Nephron progenitor cell (in vitro differentiated cells): ENCODE results near the gene SLC16A1.

Source experiments
- DNase-seq: peaks from one replicate; pipeline ENCODE4 v3.0.0; 2021
- H3K27ac Mint-ChIP-seq: 2 replicates; pipeline ENCODE4 v1.8.0; 2021; ENCODE audit warnings: mild to moderate bottlenecking, moderate library complexity, mixed read lengths
- H3K27me3 Mint-ChIP-seq: 2 replicates; pipeline ENCODE4 v1.8.0; 2021; ENCODE audit warnings: mild to moderate bottlenecking, low read depth, mixed read lengths; ENCODE audit not compliant: poor library complexity
- H3K36me3 Mint-ChIP-seq: 2 replicates; pipeline ENCODE4 v1.8.0; 2021; ENCODE audit warnings: low read depth, mixed read lengths
- H3K4me1 Mint-ChIP-seq: 2 replicates; pipeline ENCODE4 v1.8.0; 2021; ENCODE audit warnings: mixed read lengths
- H3K4me3 Mint-ChIP-seq: 2 replicates; pipeline ENCODE4 v1.8.0; 2021; ENCODE audit warnings: mild to moderate bottlenecking, moderate library complexity, mixed read lengths
- H3K9me3 Mint-ChIP-seq: 2 replicates; pipeline ENCODE4 v1.8.0; 2021; ENCODE audit warnings: mild to moderate bottlenecking, moderate library complexity, mixed read lengths
- TF ChIP-seq, protein P1 (sequence below): fragments of 200-600 bp; sonication (generic); IDR thresholded peaks from 2 replicates; pipeline ENCODE4 v1.5.0; 2021; ENCODE audit warnings: antibody characterized with exemption

SLC16A1 gene

DNA sequence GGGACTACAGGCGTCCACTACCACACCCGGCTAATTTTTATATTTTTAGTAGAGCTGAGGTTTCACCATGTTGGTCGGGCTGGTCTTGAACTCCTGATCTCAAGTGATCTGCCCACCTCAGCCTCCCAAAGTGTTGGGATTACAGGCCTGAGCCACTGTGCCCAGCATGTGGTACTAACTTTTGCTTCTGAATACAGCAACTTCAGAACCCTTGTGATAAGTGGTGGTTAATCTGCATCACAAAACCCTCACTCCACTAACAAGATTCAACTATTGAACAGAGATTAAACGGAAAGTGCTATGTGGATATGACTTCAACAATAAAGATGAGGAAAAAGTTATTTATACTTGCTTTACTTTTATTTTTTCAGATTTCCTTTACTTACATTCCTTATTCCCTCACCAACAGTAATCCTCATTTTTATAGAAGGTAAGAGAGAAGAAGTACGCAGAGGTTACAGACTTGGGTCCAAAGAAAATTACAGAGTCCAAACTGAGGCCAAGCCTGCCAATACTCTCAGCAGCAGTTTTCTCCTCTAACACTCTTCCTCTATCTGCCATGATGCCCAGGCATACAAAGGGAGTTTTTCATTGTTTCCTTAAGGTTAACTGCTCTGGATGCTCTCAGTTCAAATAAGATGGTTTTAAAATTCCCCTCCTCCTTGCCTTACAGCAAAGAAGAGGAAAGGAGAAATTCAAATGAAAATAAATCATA lies 44.3 kb downstream of the SLC16A1 start:
- no peak overlapping the region for H3K27ac Mint-ChIP-seq
- TF ChIP-seq, protein P1, sequence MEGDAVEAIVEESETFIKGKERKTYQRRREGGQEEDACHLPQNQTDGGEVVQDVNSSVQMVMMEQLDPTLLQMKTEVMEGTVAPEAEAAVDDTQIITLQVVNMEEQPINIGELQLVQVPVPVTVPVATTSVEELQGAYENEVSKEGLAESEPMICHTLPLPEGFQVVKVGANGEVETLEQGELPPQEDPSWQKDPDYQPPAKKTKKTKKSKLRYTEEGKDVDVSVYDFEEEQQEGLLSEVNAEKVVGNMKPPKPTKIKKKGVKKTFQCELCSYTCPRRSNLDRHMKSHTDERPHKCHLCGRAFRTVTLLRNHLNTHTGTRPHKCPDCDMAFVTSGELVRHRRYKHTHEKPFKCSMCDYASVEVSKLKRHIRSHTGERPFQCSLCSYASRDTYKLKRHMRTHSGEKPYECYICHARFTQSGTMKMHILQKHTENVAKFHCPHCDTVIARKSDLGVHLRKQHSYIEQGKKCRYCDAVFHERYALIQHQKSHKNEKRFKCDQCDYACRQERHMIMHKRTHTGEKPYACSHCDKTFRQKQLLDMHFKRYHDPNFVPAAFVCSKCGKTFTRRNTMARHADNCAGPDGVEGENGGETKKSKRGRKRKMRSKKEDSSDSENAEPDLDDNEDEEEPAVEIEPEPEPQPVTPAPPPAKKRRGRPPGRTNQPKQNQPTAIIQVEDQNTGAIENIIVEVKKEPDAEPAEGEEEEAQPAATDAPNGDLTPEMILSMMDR: no peak
- H3K9me3 Mint-ChIP-seq: peaks cover 2% of the 10 kb centered on the region
- H3K4me1 Mint-ChIP-seq: peaks cover 7% of the 10 kb centered on the region
- no peak for DNase-seq
- no peaks in the 10 kb centered on the region for H3K27me3 Mint-ChIP-seq
- no peak overlapping the region for H3K4me3 Mint-ChIP-seq
- peaks cover 76% of the 10 kb centered on the region for H3K36me3 Mint-ChIP-seq

DNA sequence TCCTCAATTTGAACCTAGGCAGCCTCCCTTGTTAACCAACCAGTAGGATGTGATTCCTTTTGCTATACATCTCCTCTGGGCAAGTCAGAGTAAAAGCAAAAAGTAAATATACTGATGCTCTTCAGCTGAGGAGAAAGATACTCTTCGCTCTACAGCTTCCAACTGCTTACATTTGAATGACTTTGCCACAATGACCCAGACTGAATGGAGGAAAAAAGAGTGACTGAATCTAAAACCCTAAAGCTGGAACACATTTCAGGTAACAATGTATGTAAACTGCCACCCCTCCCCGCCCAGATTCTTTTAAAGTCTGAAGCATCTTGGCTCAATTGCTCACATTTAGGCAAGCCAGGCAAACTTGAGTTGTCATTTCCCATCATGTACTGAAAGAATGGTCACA lies 46.1 kb downstream of the SLC16A1 start:
- Mint-ChIP-seq H3K27me3 (no peaks in the 10 kb centered on the region), H3K4me3 (no peak overlapping the region), H3K4me1 (peaks cover 7% of the 10 kb centered on the region), H3K36me3 (peaks cover 79% of the 10 kb centered on the region), H3K27ac (peak overlapping the region; percentile 57), H3K9me3 (peaks cover 8% of the 10 kb centered on the region)
- TF ChIP-seq, protein P1: no peak
- no peak for DNase-seq

DNA sequence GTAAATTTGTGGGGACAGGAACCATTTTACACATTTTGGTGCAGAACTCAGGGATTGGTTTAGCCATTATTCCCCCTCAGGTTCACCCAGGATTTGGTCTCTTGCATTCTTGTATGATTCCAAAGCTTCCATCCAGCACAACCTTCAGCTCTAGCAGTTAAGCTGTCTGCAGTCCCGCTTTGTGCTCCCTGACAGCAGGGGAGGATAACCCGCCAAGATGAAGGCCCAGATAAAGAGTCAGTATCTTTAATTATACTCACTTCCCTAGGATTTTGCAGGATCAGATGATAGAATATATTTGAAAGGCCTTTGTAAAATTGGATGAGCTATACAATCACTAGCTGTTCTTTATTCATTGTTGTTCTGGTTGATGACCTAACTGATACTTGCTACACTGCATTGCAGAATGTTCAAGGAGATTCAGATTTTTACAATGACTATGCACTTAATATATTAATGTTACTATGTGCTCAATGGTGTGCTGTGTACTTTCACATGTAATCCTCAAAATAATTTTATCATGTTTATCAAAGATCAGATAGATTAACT lies 49.8 kb downstream of the SLC16A1 start:
- no peak for DNase-seq
- H3K27ac Mint-ChIP-seq: peak overlapping the region; percentile 41
- peaks cover 60% of the 10 kb centered on the region for H3K36me3 Mint-ChIP-seq
- TF ChIP-seq, protein P1: no peak
- no peaks in the 10 kb centered on the region for H3K27me3 Mint-ChIP-seq
- H3K4me1 Mint-ChIP-seq: peaks cover 24% of the 10 kb centered on the region
- H3K4me3 Mint-ChIP-seq: no peak overlapping the region
- H3K9me3 Mint-ChIP-seq: peaks cover 10% of the 10 kb centered on the region

GRCh38 chr1:112905395-112906149 lies 50.4 kb downstream of the SLC16A1 start:
- no peaks in the 10 kb centered on the region for H3K27me3 Mint-ChIP-seq
- peaks cover 13% of the 10 kb centered on the region for H3K9me3 Mint-ChIP-seq
- H3K36me3 Mint-ChIP-seq: peaks cover 55% of the 10 kb centered on the region
- peaks cover 24% of the 10 kb centered on the region for H3K4me1 Mint-ChIP-seq
- TF ChIP-seq, protein P1: no peak
- no peak overlapping the region for H3K4me3 Mint-ChIP-seq
- DNase-seq: no peak
- peak overlapping the region; percentile 81 for H3K27ac Mint-ChIP-seq

DNA sequence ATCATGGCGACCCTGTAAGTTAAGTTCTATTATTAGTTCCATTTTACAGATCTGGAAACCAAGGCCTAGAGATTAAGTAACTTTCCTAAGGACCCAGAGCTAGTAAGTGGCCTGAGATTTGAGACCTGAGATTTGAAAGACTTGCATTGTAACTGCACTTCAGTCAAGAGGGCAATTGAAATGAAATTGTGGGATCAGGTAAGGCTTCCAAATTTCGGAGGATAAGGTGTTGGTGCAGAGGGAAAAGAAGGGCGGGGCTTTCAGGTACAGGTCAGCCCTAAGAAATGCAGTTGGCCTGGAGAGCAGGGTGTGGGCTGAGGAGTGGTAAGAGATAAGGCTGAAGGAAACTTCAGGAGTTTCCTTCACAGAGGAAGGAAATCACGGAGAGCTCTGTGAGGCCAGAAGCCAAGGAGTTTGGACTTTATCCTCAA lies 51.1 kb downstream of the SLC16A1 start:
- Mint-ChIP-seq H3K9me3 (peaks cover 15% of the 10 kb centered on the region), H3K36me3 (peaks cover 52% of the 10 kb centered on the region), H3K4me3 (no peak overlapping the region), H3K4me1 (peaks cover 24% of the 10 kb centered on the region), H3K27me3 (no peaks in the 10 kb centered on the region), H3K27ac (peak overlapping the region; percentile 81)
- TF ChIP-seq, protein P1: no peak
- no peak for DNase-seq
